Fibroblast of lung (primary cell): Measurements from ENCODE around the gene MEP1B. TPM values are rescaled to one million over a fixed set of nuclear protein-coding genes. Genes with fewer than 3 reads are reported as not detected.

Experiments
- DNase-seq, 2 donors: peaks; one replicate each; pipeline versions ENCODE4 v3.0.0 to v3.0.0-alpha.2; 2010; ENCODE audit warnings: low read depth in 2 of 2
- H2AFZ ChIP-seq: 2 replicates; pipeline ENCODE4 v1.5.1; 2012; ENCODE audit warnings: low read length, control low read depth, inconsistent platforms
- H3K27ac ChIP-seq: 2 replicates; pipeline ENCODE4 v1.5.1; 2011; ENCODE audit warnings: low read length, control low read depth; ENCODE audit not compliant: insufficient read depth
- H3K27me3 ChIP-seq: 2 replicates; pipeline ENCODE4 v1.5.1; 2011; ENCODE audit warnings: mild to moderate bottlenecking, low read length; ENCODE audit not compliant: control insufficient read depth, insufficient read depth
- H3K36me3 ChIP-seq: 2 replicates; pipeline ENCODE4 v1.5.1; 2011; ENCODE audit warnings: low read length; ENCODE audit not compliant: control insufficient read depth, insufficient read depth
- H3K4me1 ChIP-seq: 2 replicates; pipeline ENCODE4 v1.5.1; 2011; ENCODE audit warnings: low read length; ENCODE audit not compliant: control insufficient read depth, insufficient read depth; ENCODE audit errors: extremely low read depth
- H3K4me2 ChIP-seq: 2 replicates; pipeline ENCODE4 v1.5.1; 2011; ENCODE audit warnings: low read length, control low read depth; ENCODE audit not compliant: insufficient read depth; ENCODE audit errors: extremely low read depth
- H3K4me3 ChIP-seq, 4 experiments: fragments of 200-600 bp in 1 of 4; sonication (generic) in 1 of 4; replicated peaks in 1 of 4; 2 replicates each; pipeline ENCODE4 v1.5.1; 2011 to 2016; ENCODE audit warnings: low read length in 4 of 4, low read depth in 3 of 4, mild to moderate bottlenecking in 3 of 4, control low read depth in 2 of 4, inconsistent platforms in 1 of 4, mixed read lengths in 1 of 4; ENCODE audit not compliant: insufficient read depth in 1 of 4; ENCODE audit errors: control extremely low read depth in 1 of 4
- H3K79me2 ChIP-seq: 2 replicates; pipeline ENCODE4 v1.5.1; 2012; ENCODE audit warnings: mild to moderate bottlenecking, low read length, inconsistent platforms; ENCODE audit not compliant: control insufficient read depth, insufficient read depth
- H3K9ac ChIP-seq: 2 replicates; pipeline ENCODE4 v1.5.1; 2011; ENCODE audit warnings: mild to moderate bottlenecking, low read length, control low read depth; ENCODE audit not compliant: insufficient read depth
- H3K9me3 ChIP-seq: 2 replicates; pipeline ENCODE4 v1.5.1; 2012; ENCODE audit warnings: low read depth, low read length; ENCODE audit not compliant: control insufficient read depth, insufficient read depth
- H4K20me1 ChIP-seq: 2 replicates; pipeline ENCODE4 v1.5.1; 2011; ENCODE audit warnings: low read length; ENCODE audit not compliant: control insufficient read depth, insufficient read depth; ENCODE audit errors: extremely low read depth
- CTCF ChIP-seq, 2 donors: IDR thresholded peaks in 1 of 2; conservative IDR thresholded peaks in 1 of 2; 1 replicate in 1 of 2; 2 replicates in 1 of 2; pipeline ENCODE4 v1.5.1; 2011 to 2012; ENCODE audit warnings: low read length in 2 of 2, control low read depth in 1 of 2, inconsistent platforms in 1 of 2, low read depth in 1 of 2, mild to moderate bottlenecking in 1 of 2
- EZH2 ChIP-seq: IDR thresholded peaks from 2 replicates; pipeline ENCODE4 v1.5.1; 2012; ENCODE audit warnings: low read length, control low read depth, mild to moderate bottlenecking; ENCODE audit errors: missing control alignments
- polyA plus RNA-seq, 2 donors: library from polyadenylated mRNA; depleted of rRNA in 1 of 2; stranded (reverse) in 1 of 2; unstranded in 1 of 2; fragments of >200 nt; gene quantifications; 2 replicates each; pipeline ENCODE4 v1.2.1, GENCODE V29; 2011 to 2012; ENCODE audit warnings: missing spikeins in 1 of 2
- total RNA-seq: library from RNA; depleted of rRNA; stranded (reverse); fragments of >200 nt; gene quantifications from 2 replicates; pipeline ENCODE4 v1.2.1, GENCODE V29; 2014

The MEP1B gene
- total and polyA plus RNA-seq, 2 donors (not counting 1 experiment from before 2014, with no cell fraction given) = under 0.01 TPM; not detected in 1

- Histone ChIP-seq H3K4me3 (no peak overlapping the region), H3K4me2 (no peak overlapping the region), H3K9ac (no peak overlapping the region), H3K27ac (no peak overlapping the region), H3K79me2 (no peaks in the 10 kb centered on the region), H3K36me3 (no peaks in the 10 kb centered on the region), H2AFZ (no peak overlapping the region), H4K20me1 (no peaks in the 10 kb centered on the region), H3K27me3 (no peaks in the 10 kb centered on the region), H3K4me1 (no peaks in the 10 kb centered on the region), H3K9me3 (no peaks in the 10 kb centered on the region)
- no peak for DNase-seq
- TF ChIP-seq EZH2 (no peak), CTCF (conservative IDR thresholded peaks at IDR 0.05 in 1 of 2, IDR thresholded peaks at IDR 0.05 in 1 of 2; ENCODE audit: low read depth in 1 of 2, low read length in 2 of 2) (no peak)
These were observed 69.7 kb downstream of the MEP1B start for GRCh38 chr18:32259553-32259952.

- H2AFZ ChIP-seq = no peak overlapping the region
- no peak for DNase-seq
- H3K36me3 ChIP-seq = no peaks in the 10 kb centered on the region
- no peak overlapping the region for H3K4me3 ChIP-seq
- no peaks in the 10 kb centered on the region for H4K20me1 ChIP-seq
- no peak overlapping the region for H3K4me2 ChIP-seq
- no peaks in the 10 kb centered on the region for H3K9me3 ChIP-seq
- no peak for TF ChIP-seq EZH2
- peak in 1 of 2 donors; percentile 8 for TF ChIP-seq CTCF (conservative IDR thresholded peaks at IDR 0.05 in 1 of 2, IDR thresholded peaks at IDR 0.05 in 1 of 2; ENCODE audit: low read depth in 1 of 2, low read length in 2 of 2)
- no peak overlapping the region for H3K27ac ChIP-seq
- no peak overlapping the region for H3K9ac ChIP-seq
- no peaks in the 10 kb centered on the region for H3K79me2 ChIP-seq
- no peaks in the 10 kb centered on the region for H3K27me3 ChIP-seq
- H3K4me1 ChIP-seq = no peaks in the 10 kb centered on the region
These were observed 71.2 kb downstream of the MEP1B start for GRCh38 chr18:32261003-32261402.

DNA sequence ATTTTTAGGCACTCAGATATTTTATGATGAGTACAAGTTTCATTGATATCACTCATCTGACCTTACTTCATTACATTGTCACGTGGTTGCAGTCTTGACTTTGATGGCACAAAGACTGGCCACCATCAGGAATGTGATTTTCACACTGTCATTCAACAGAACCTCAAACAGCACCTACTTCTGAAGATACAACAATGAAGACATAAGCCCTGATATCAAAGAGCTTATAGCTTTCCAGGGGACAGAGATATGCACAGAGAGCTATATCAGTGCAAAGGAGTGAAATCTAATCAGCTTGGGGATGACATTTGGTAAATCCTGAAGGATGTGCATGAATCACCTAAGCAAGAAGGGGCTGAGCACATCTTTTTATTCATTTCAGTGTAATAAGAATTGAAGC, 72.3 kb downstream of the MEP1B start:
- no peak for TF ChIP-seq CTCF (conservative IDR thresholded peaks at IDR 0.05 in 1 of 2, IDR thresholded peaks at IDR 0.05 in 1 of 2; ENCODE audit: low read depth in 1 of 2, low read length in 2 of 2)
- TF ChIP-seq EZH2 = no peak
- no peaks in the 10 kb centered on the region for H3K4me1 ChIP-seq
- no peak overlapping the region for H2AFZ ChIP-seq
- no peak for DNase-seq
- no peaks in the 10 kb centered on the region for H3K79me2 ChIP-seq
- H3K4me3 ChIP-seq = no peak overlapping the region
- no peaks in the 10 kb centered on the region for H3K36me3 ChIP-seq
- H3K27ac ChIP-seq = no peak overlapping the region
- no peak overlapping the region for H3K9ac ChIP-seq
- H4K20me1 ChIP-seq = no peaks in the 10 kb centered on the region
- H3K4me2 ChIP-seq = no peak overlapping the region
- no peaks in the 10 kb centered on the region for H3K27me3 ChIP-seq
- H3K9me3 ChIP-seq = no peaks in the 10 kb centered on the region
